Skeletal muscle tissue (tissue), 4 donors: ENCODE measurements around the gene POLR1E. TPM values are rescaled to one million over a fixed set of nuclear protein-coding genes. Genes with fewer than 3 reads are reported as not detected.
A peak's percentile ranks its signal among the peaks of the same experiment; 100 is the strongest.
"Not testable (repeated sequence)": the region's sequence is repeated elsewhere in the genome, so short reads cannot be mapped to it uniquely, and the experiment has no call there.

ENCODE experiments used
- H3K27ac ChIP-seq: one replicate; pipeline ENCODE4 v1.7.0; 2013; ENCODE audit warnings: mild to moderate bottlenecking, low read depth, low read length, inconsistent platforms
- H3K27me3 ChIP-seq, 3 donors: one replicate each; pipeline ENCODE4 v1.7.0; 2013; ENCODE audit warnings: low read length in 3 of 3; ENCODE audit not compliant: control insufficient read depth in 3 of 3, insufficient read depth in 3 of 3
- H3K36me3 ChIP-seq, 3 donors: one replicate each; pipeline ENCODE4 v1.7.0; 2013; ENCODE audit warnings: low read length in 3 of 3; ENCODE audit not compliant: control insufficient read depth in 3 of 3, insufficient read depth in 3 of 3
- H3K4me1 ChIP-seq, 3 donors: one replicate each; pipeline ENCODE4 v1.7.0; 2013; ENCODE audit warnings: low read length in 3 of 3, mild to moderate bottlenecking in 3 of 3; ENCODE audit not compliant: control insufficient read depth in 3 of 3, insufficient read depth in 3 of 3
- H3K4me3 ChIP-seq, 3 donors: one replicate each; pipeline ENCODE4 v1.7.0; 2013; ENCODE audit warnings: low read length in 3 of 3
- H3K9ac ChIP-seq, 3 donors: one replicate each; pipeline ENCODE4 v1.7.0; 2013; ENCODE audit warnings: low read length in 3 of 3, mild to moderate bottlenecking in 3 of 3, moderate library complexity in 2 of 3, low read depth in 1 of 3
- H3K9me3 ChIP-seq, 3 donors: one replicate each; pipeline ENCODE4 v1.7.0; 2013; ENCODE audit warnings: low read length in 3 of 3; ENCODE audit not compliant: control insufficient read depth in 3 of 3
- total RNA-seq: library from RNA; depleted of rRNA; stranded (reverse); fragments of >200 nt; gene quantifications from one replicate; pipeline ENCODE4 v1.2.3, GENCODE V29; 2014
- donor health status: Osteomylitis.

Gene POLR1E
- total RNA-seq, 1 donor from 2014 or later, result 38.1 TPM

DNA sequence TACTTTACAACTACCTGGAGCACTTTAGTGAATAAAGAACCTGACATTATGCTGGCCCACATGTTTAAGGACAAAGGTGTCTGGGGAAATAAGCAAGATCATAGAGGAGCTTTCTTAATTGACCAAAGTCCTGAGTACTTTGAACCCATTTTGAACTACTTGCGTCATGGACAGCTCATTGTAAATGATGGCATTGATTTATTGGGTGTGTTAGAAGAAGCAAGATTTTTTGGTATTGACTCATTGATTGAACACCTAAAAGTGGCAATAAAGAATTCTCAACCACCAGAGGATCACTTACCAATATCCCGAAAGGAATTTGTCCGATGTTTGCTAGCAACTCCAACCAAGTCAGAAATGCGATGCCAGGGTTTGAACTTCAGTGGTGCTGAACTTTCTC is 8.3 kb upstream of the POLR1E start:
- not testable (repeated sequence) for H3K36me3 ChIP-seq, H3K9ac ChIP-seq, H3K27me3 ChIP-seq, H3K4me1 ChIP-seq, H3K27ac ChIP-seq, H3K9me3 ChIP-seq, H3K4me3 ChIP-seq

GRCh38 chr9:37477987-37478619 is 7.6 kb upstream of the POLR1E start:
- H3K4me1 ChIP-seq, H3K9me3 ChIP-seq, H3K27me3 ChIP-seq, H3K9ac ChIP-seq, H3K27ac ChIP-seq, H3K4me3 ChIP-seq, H3K36me3 ChIP-seq: not testable (repeated sequence)

DNA sequence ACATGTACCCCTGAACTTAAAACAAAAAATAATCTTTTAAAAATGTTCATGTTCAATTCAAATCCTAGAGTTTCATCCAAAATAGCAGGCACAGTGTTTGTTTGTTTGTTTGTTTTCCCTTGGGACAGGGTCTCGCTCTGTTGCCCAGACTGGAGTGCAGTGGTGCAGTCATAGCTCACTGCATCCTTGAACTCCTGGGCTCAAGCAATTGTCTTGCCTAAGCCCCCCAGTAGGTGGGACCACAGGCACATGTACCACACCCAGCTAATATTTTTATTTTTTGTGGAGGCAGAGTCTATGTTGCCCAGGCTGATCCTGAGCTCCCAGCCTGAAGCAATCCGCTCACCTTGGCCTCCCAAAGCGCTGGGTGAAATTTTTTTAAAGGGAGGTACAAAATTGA is 5.0 kb upstream of the POLR1E start:
- H3K27me3 ChIP-seq, result peaks cover 0 to 8% (median 3%) of the 10 kb centered on the region in 3 donors
- H3K9ac ChIP-seq, result no peak overlapping the region
- H3K9me3 ChIP-seq, result no peaks in the 10 kb centered on the region
- H3K27ac ChIP-seq, result no peak overlapping the region
- H3K36me3 ChIP-seq, result no peaks in the 10 kb centered on the region
- H3K4me3 ChIP-seq, result no peak overlapping the region
- peaks cover 5 to 8% (median 6%) of the 10 kb centered on the region in 3 donors for H3K4me1 ChIP-seq

DNA sequence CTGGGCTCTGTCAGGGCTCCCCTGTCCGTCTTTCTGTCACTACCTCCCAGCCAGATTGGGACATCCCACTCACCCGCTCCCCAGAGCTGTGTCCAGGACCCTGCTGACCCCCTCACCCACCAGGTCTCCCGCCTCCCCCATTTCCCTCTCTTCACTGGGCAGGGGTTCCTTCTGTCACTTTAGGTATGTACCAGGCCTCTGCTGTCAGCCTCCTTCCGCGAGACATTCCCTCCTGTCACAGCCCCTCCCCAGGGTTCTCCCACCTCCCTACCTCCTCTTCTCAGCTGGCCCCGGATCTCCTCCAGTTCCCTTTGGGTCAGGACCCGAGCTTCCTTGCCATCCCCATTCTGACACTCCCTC is 488 bp downstream of the POLR1E start:
- H3K27me3 ChIP-seq, result peaks cover 0 to 4% (median 0%) of the 10 kb centered on the region in 3 donors
- peak overlapping the region; percentile 87 to 97 (median 91) for H3K9ac ChIP-seq
- H3K36me3 ChIP-seq, result peaks cover 5 to 22% (median 10%) of the 10 kb centered on the region in 3 donors
- peak overlapping the region; percentile 85 to 92 (median 88) for H3K4me3 ChIP-seq
- peak overlapping the region; percentile 78 for H3K27ac ChIP-seq
- no peaks in the 10 kb centered on the region for H3K9me3 ChIP-seq
- H3K4me1 ChIP-seq, result peaks cover 21 to 29% (median 25%) of the 10 kb centered on the region in 3 donors

DNA sequence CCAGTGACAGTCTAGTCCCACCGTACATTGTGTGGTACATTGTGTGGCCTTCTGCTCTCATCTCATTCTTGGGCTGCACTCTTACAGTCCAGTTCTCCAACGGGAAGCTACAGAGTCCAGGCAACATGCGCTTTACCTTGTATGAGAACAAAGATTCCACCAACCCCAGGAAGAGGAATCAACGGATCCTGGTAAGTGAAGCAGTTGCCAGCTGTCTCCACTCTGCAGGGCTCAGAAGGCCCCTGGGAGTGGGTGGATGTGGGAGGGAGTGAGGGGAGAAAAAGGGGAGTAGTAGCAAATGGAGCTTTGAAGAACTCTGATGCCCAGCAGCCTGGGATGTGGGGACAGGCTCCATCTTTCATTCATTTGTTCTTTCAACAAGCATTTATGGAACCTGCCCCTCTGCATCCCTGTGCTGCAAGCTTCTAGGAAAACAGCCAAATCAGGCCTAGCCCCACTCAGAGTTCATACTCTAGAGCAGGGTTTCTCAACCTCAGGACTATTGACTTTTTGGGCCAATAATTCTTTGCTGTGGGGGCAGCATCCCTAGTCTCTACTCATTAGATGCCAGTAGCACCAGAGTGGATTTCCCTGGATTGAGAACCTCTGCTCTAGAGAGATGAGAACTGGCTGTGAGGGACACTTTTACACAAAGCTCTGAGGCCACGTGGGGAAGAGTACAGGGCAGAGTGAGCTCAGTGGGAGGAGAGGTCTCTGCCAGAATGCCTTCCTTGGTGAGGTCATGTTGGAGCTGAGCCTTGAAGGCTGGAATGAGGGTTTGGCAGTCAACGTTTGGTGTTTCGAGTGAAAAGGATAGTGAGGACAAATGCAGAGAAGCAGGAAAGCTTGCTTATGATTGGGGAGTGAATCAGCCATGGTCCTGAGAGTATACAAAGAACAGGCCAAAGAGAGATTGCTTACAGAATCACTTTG is 1.1 kb downstream of the POLR1E start:
- peaks cover 21 to 29% (median 25%) of the 10 kb centered on the region in 3 donors for H3K4me1 ChIP-seq
- peaks cover 10 to 24% (median 10%) of the 10 kb centered on the region in 3 donors for H3K36me3 ChIP-seq
- H3K27ac ChIP-seq, result peak overlapping the region; percentile 78
- peak overlapping the region; percentile 87 to 97 (median 91) for H3K9ac ChIP-seq
- H3K9me3 ChIP-seq, result no peaks in the 10 kb centered on the region
- peak overlapping the region; percentile 85 to 92 (median 88) for H3K4me3 ChIP-seq
- H3K27me3 ChIP-seq, result peaks cover 0 to under 1% (median 0%) of the 10 kb centered on the region in 3 donors

DNA sequence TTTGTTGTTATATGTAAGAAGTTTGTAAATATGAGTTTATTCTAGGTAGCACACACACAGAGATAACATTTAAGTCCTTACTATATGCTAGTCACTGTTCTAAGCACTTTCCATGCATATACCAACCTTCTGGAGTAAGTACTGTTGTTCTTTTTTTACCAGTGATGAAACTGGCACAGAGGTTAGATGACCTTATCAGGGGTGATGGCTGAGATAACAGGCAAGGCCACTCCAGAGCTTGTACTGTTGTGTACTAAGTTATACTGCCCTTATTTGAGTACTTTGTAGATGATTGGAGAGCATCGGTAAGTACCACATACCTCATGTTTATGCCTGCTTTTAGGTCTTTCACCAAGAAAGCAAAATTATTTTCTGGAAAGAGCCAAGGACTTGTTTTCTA is 6.2 kb downstream of the POLR1E start:
- Histone ChIP-seq H3K4me1 (peaks cover 12 to 19% (median 16%) of the 10 kb centered on the region in 3 donors), H3K36me3 (peaks cover 30 to 55% (median 42%) of the 10 kb centered on the region in 3 donors), H3K9me3 (no peaks in the 10 kb centered on the region)

DNA sequence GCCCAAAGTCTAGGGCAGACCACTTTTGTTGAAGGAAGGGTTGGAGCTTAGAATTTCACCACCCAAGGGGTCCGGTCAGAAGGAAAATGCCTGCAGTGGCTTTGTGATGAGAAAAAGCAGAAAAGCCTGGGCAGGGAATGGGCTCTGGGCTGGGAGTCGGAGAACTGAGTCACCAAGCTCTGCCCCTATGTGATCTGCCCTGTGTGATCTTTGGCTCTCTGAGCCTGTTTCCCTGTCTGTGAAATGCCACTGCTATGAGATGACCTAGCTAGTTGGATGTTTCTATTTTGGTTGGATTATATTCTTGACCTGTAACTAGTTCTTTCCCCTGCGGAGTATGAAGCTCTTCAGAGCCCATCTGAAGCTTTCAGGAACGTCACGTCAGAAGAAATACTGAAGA is 9.8 kb downstream of the POLR1E start:
- no peaks in the 10 kb centered on the region for H3K27me3 ChIP-seq
- peak overlapping the region in 1 of 3 donors; percentile 49 for H3K4me3 ChIP-seq
- H3K9ac ChIP-seq, result peak overlapping the region in 1 of 3 donors; percentile 51
- peaks cover 37 to 62% (median 57%) of the 10 kb centered on the region in 3 donors for H3K36me3 ChIP-seq
- H3K4me1 ChIP-seq, result peaks cover 5 to 10% (median 6%) of the 10 kb centered on the region in 3 donors
- peak overlapping the region; percentile 2 for H3K27ac ChIP-seq
- no peaks in the 10 kb centered on the region for H3K9me3 ChIP-seq

More for the DNA sequence above, 6.2 kb downstream of the POLR1E start:
- no peak overlapping the region for H3K9ac ChIP-seq
- no peak overlapping the region for H3K4me3 ChIP-seq
- no peak overlapping the region for H3K27ac ChIP-seq
- no peaks in the 10 kb centered on the region for H3K27me3 ChIP-seq

- peaks cover 41 to 62% (median 61%) of the 10 kb centered on the region in 3 donors for H3K36me3 ChIP-seq
- H3K27ac ChIP-seq, result peak overlapping the region; percentile 2
- H3K9ac ChIP-seq, result peak overlapping the region in 1 of 3 donors; percentile 51
- no peaks in the 10 kb centered on the region for H3K27me3 ChIP-seq
- H3K4me3 ChIP-seq, result peak overlapping the region in 1 of 3 donors; percentile 49
- H3K9me3 ChIP-seq, result no peaks in the 10 kb centered on the region
- peaks cover 5 to 10% (median 6%) of the 10 kb centered on the region in 3 donors for H3K4me1 ChIP-seq
Measured at GRCh38 chr9:37496020-37496419, 10.3 kb downstream of the POLR1E start.

DNA sequence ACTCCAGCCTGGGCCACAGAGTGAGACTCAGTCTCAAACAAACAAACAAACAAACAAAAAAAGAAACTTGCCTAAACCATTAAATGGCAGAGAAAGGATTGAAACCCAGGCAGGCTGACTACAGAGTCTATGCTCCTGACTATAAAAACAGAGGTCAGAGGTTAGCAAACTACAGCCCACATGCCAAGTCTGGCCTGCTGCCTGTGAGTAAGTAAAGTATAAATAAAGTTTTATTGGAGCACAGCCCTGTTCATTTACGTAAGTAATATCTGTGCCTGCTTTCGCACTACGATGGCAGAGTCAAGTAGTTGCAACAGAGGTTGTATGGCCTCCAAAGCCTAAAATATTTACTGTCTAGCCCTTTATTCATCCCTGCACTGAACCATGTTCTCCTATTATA is 11.6 kb downstream of the POLR1E start:
- no peak overlapping the region for H3K9ac ChIP-seq
- no peak overlapping the region for H3K27ac ChIP-seq
- H3K36me3 ChIP-seq, result peaks cover 54 to 68% (median 67%) of the 10 kb centered on the region in 3 donors
- no peaks in the 10 kb centered on the region for H3K27me3 ChIP-seq
- H3K4me1 ChIP-seq, result peaks cover 5 to 10% (median 6%) of the 10 kb centered on the region in 3 donors
- no peaks in the 10 kb centered on the region for H3K9me3 ChIP-seq
- no peak overlapping the region for H3K4me3 ChIP-seq

DNA sequence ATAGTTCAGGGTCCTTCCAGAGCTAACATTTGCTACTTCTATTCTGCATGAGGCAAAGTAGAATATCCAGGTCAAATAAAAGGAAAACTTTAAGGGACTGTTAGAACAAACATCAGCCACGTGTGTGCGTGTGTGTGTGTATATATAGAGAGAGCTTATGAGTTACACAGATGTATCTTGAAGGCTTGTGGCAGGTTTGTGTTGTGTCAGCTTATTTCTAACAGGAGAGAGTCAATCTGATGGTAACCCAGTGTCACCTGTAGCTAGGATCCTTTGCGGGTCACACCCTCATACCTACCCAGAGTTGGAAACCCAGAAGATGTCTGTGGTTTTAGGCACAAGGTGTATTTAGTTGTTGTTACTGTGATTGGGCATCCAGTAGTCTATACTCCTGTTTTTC is 12.7 kb downstream of the POLR1E start:
- Histone ChIP-seq H3K4me1 (peaks cover 5 to 10% (median 6%) of the 10 kb centered on the region in 3 donors), H3K36me3 (peaks cover 54 to 68% (median 67%) of the 10 kb centered on the region in 3 donors)

More for the DNA sequence above, 12.7 kb downstream of the POLR1E start:
- Histone ChIP-seq H3K27ac (no peak overlapping the region), H3K9me3 (no peaks in the 10 kb centered on the region), H3K9ac (no peak overlapping the region), H3K27me3 (no peaks in the 10 kb centered on the region), H3K4me3 (no peak overlapping the region)
